Endothelial cell (in vitro differentiated cells): ENCODE results near the gene ZNF416. TPM values are rescaled to one million over a fixed set of nuclear protein-coding genes. Genes with fewer than 3 reads are reported as not detected.

ENCODE experiments used
- DNase-seq: peaks from one replicate; pipeline ENCODE4 v3.0.0; 2021; ENCODE audit warnings: low spot score
- H3K27ac Mint-ChIP-seq: one replicate; pipeline ENCODE4 v1.8.0; 2021; ENCODE audit warnings: mixed read lengths, inconsistent platforms; ENCODE audit not compliant: unreplicated experiment
- H3K27me3 Mint-ChIP-seq: one replicate; pipeline ENCODE4 v1.8.0; 2021; ENCODE audit warnings: mild to moderate bottlenecking, moderate library complexity, mixed read lengths, inconsistent platforms; ENCODE audit not compliant: unreplicated experiment
- H3K36me3 Mint-ChIP-seq: one replicate; pipeline ENCODE4 v1.8.0; 2021; ENCODE audit warnings: mild to moderate bottlenecking, low read depth, mixed read lengths, inconsistent platforms; ENCODE audit not compliant: unreplicated experiment
- H3K4me1 Mint-ChIP-seq: one replicate; pipeline ENCODE4 v1.8.0; 2021; ENCODE audit warnings: mild to moderate bottlenecking, mixed read lengths, inconsistent platforms; ENCODE audit not compliant: unreplicated experiment
- H3K4me3 Mint-ChIP-seq: one replicate; pipeline ENCODE4 v1.8.0; 2021; ENCODE audit warnings: mild to moderate bottlenecking, mixed read lengths, inconsistent platforms; ENCODE audit not compliant: unreplicated experiment
- H3K9me3 Mint-ChIP-seq: one replicate; pipeline ENCODE4 v1.8.0; 2021; ENCODE audit warnings: mixed read lengths, inconsistent platforms; ENCODE audit not compliant: unreplicated experiment
- total RNA-seq: library from RNA; stranded (reverse); fragmentation: NEBNext Ultra II Directional; extraction: Animal tissue kit (Norgen Biotek cat#: 25700); gene quantifications from one replicate; pipeline ENCODE4 v1.2.1, GENCODE V29; 2021; ENCODE audit not compliant: unreplicated experiment
- TF ChIP-seq, protein P1 (sequence below): fragments of 200-600 bp; sonication (generic); IDR thresholded peaks from one replicate; pipeline ENCODE4 v1.5.0; 2021; ENCODE audit warnings: antibody characterized with exemption; ENCODE audit not compliant: unreplicated experiment

ZNF416 gene
- total RNA-seq, 1 donor from 2014 or later = 10.9 TPM

DNA sequence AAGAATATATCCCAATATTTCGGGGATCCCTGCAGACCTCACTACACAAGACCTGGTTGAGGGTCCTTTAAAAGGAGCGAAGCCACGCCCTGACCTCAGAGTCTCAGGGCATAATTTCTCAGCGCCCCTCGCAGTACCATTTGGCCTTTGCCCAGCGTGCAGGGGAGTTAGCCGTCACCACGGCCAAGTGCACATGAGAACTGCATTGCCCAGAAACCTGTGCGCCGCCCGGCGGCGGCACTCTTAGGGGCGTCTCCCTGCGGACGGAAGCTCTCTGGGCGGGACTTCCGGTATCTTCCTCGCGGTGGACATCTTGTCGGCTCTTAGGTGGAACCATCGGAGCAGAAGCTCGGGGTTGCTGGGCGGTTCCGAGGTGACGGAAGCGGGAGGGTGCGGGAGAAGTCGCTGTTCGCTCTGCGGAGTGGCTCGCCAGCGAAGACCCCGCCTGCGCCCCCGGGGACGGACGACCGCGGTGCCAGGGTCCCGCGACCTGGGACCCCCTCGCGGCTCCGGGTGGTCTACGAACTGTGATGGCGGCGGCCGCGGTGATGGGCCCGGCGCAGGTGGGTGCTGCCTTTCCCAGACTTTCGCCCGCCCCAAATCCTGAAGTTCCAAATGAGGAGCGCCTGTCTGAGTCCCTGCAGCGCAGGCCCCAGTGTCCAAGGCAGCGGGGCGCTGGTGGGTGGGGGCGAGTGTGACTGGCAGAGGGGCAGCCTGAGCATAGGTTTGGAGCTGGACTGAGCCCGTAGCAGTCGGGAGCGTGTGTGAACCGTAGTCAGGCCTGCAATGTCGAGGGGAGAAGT lies 35.4 kb upstream of the ZNF416 start, which contains the start of gene ZNF134:
Gene ZNF134 (plus strand): TSS at position 302 of the 803 bp plus-strand sequence. CDS start 5,227 bp downstream, outside the sequence.
- H3K27me3 Mint-ChIP-seq = peaks cover 12% of the 10 kb centered on the region
- H3K9me3 Mint-ChIP-seq = peaks cover 37% of the 10 kb centered on the region
- H3K27ac Mint-ChIP-seq = peak within 1 kb of the TSS; percentile 84
- H3K4me3 Mint-ChIP-seq = peak within 1 kb of the TSS; percentile 100
- TF ChIP-seq, protein P1, sequence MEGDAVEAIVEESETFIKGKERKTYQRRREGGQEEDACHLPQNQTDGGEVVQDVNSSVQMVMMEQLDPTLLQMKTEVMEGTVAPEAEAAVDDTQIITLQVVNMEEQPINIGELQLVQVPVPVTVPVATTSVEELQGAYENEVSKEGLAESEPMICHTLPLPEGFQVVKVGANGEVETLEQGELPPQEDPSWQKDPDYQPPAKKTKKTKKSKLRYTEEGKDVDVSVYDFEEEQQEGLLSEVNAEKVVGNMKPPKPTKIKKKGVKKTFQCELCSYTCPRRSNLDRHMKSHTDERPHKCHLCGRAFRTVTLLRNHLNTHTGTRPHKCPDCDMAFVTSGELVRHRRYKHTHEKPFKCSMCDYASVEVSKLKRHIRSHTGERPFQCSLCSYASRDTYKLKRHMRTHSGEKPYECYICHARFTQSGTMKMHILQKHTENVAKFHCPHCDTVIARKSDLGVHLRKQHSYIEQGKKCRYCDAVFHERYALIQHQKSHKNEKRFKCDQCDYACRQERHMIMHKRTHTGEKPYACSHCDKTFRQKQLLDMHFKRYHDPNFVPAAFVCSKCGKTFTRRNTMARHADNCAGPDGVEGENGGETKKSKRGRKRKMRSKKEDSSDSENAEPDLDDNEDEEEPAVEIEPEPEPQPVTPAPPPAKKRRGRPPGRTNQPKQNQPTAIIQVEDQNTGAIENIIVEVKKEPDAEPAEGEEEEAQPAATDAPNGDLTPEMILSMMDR = no peak
- H3K4me1 Mint-ChIP-seq = peaks cover 17% of the 10 kb centered on the region
- DNase-seq = peak; percentile 86
- H3K36me3 Mint-ChIP-seq = peaks cover 49% of the 10 kb centered on the region

- Mint-ChIP-seq H3K36me3 (peaks cover 35% of the 10 kb centered on the region), H3K4me1 (peaks cover 16% of the 10 kb centered on the region), H3K27me3 (peaks cover 12% of the 10 kb centered on the region), H3K4me3 (no peak overlapping the region), H3K27ac (no peak overlapping the region), H3K9me3 (peaks cover 16% of the 10 kb centered on the region)
- DNase-seq = no peak
- TF ChIP-seq, protein P1 = no peak
These were observed 32.4 kb upstream of the ZNF416 start for GRCh38 chr19:57611113-57611512.

- Mint-ChIP-seq H3K4me1 (no peaks in the 10 kb centered on the region), H3K27ac (no peak overlapping the region), H3K27me3 (peaks cover 5% of the 10 kb centered on the region), H3K4me3 (no peak overlapping the region), H3K36me3 (peaks cover 49% of the 10 kb centered on the region), H3K9me3 (peaks cover 5% of the 10 kb centered on the region)
- TF ChIP-seq, protein P1 = no peak
- DNase-seq = no peak
These were observed 28.2 kb upstream of the ZNF416 start for GRCh38 chr19:57606931-57607330.

- Mint-ChIP-seq H3K4me3 (peak within 1 kb of the TSS; percentile 88), H3K4me1 (peaks cover 9% of the 10 kb centered on the region), H3K27ac (peak within 1 kb of the TSS; percentile 61), H3K36me3 (peaks cover 35% of the 10 kb centered on the region), H3K9me3 (peaks cover 5% of the 10 kb centered on the region), H3K27me3 (peaks cover 8% of the 10 kb centered on the region)
- TF ChIP-seq, protein P1 = no peak
- peak; percentile 87 for DNase-seq
These were observed 21.2 kb upstream of the ZNF416 start, which contains the start of gene ZNF530 for GRCh38 chr19:57599761-57600383. ZNF530 (plus strand) TSS chr19:57599885; CDS start chr19:57604346, 4,461 bp downstream.
